GM18519 (cell line): ENCODE data around the gene CELF2.

Source experiments
- ATAC-seq: cut with Tn5 transposase; IDR thresholded peaks from one replicate; pipeline ENCODE4 v1.9.1; 2021; ENCODE audit warnings: mild to moderate bottlenecking, moderate library complexity; ENCODE audit not compliant: unreplicated experiment, low FRiP score

The CELF2 gene

GRCh38 chr10:11003679-11004078 is 14.0 kb upstream of the CELF2 start:
- ATAC-seq, result no peak

GRCh38 chr10:11004144-11005077 is 13.3 kb upstream of the CELF2 start:
- no peak for ATAC-seq

- ATAC-seq, result no peak
Measured at GRCh38 chr10:11005725-11006427, 11.8 kb upstream of the CELF2 start.

GRCh38 chr10:11006428-11006825 is 11.2 kb upstream of the CELF2 start:
- ATAC-seq, result no peak

- no peak for ATAC-seq
Measured at GRCh38 chr10:11007476-11008020, 10.1 kb upstream of the CELF2 start.

- ATAC-seq, result no peak
Measured at GRCh38 chr10:11009471-11010308, 8.0 kb upstream of the CELF2 start.

GRCh38 chr10:11010582-11010981 is 7.1 kb upstream of the CELF2 start:
- ATAC-seq, result no peak

- ATAC-seq, result no peak
Measured at GRCh38 chr10:11011436-11011835, 6.2 kb upstream of the CELF2 start.

GRCh38 chr10:11011984-11012383 is 5.7 kb upstream of the CELF2 start:
- ATAC-seq, result no peak

GRCh38 chr10:11012421-11013295 is 5.0 kb upstream of the CELF2 start:
- no peak for ATAC-seq

- ATAC-seq, result no peak
Measured at GRCh38 chr10:11013836-11014235, 3.8 kb upstream of the CELF2 start.

- ATAC-seq, result no peak
Measured at GRCh38 chr10:11014671-11015445, 2.8 kb upstream of the CELF2 start.

GRCh38 chr10:11015446-11015934 is 2.2 kb upstream of the CELF2 start:
- ATAC-seq, result no peak

- ATAC-seq, result no peak
Measured at GRCh38 chr10:11017000-11017569, 587 bp upstream of the CELF2 start.

GRCh38 chr10:11018432-11018841 is 765 bp downstream of the CELF2 start:
- ATAC-seq, result no peak

- no peak for ATAC-seq
Measured at GRCh38 chr10:11018855-11019631, 1.4 kb downstream of the CELF2 start.

- ATAC-seq, result no peak
Measured at GRCh38 chr10:11019724-11020547, 2.3 kb downstream of the CELF2 start.
